ENCODE data around the gene APLP1. TPM values are rescaled to one million over a fixed set of nuclear protein-coding genes. Genes with fewer than 3 reads are reported as not detected.
A peak's percentile ranks its signal among the peaks of the same experiment; 100 is the strongest.

APLP1 gene
- total and polyA plus RNA-seq, 4 donors = 0.08 to 0.51 (median 0.16) TPM; not detected in 1

DNA sequence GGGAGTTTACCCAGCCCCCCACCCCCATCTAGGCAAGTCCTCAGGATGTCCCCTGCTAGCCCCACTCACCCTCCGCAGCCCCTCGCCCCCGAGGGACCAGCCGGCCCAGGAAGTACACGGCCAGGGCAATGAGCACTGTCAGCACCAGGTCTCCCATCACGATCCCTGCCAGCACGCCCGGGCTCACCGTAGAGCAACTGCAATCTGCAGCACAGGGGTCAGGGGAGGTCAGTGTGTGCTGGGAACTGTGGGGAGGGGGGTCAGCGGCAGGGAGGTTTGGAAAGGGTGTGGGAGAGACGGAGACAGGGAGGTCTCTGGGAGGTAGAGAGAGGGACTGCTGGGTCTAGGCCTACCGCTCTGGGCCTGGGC is 39.0 kb downstream of the APLP1 start:
- Histone ChIP-seq H3K27ac (ENCODE audit: low read depth in 1 of 2, low read length in 2 of 2) (peak overlapping the region; percentile 50 to 52), H3K4me1 (ENCODE audit: control insufficient read depth in 4 of 4, insufficient read depth in 4 of 4, low read length in 3 of 4) (no peaks in the 10 kb centered on the region), H3K36me3 (ENCODE audit: control insufficient read depth in 4 of 4, insufficient read depth in 3 of 4, low read depth in 1 of 4, low read length in 3 of 4) (no peaks in the 10 kb centered on the region), H3K9ac (ENCODE audit: low read depth in 1 of 2, low read length in 2 of 2) (peak overlapping the region; percentile 7 to 47), H3K4me3 (ENCODE audit: low read depth in 1 of 3, low read length in 3 of 3) (peak overlapping the region in 2 of 3 donors; percentile 21 to 39), H3K27me3 (ENCODE audit: control insufficient read depth in 4 of 4, insufficient read depth in 4 of 4, low read length in 3 of 4) (no peaks in the 10 kb centered on the region), H3K9me3 (ENCODE audit: control insufficient read depth in 4 of 4, low read length in 3 of 4) (no peaks in the 10 kb centered on the region)
- TF ChIP-seq, protein P1, sequence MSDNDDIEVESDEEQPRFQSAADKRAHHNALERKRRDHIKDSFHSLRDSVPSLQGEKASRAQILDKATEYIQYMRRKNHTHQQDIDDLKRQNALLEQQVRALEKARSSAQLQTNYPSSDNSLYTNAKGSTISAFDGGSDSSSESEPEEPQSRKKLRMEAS (IDR thresholded peaks at IDR 0.05) = no peak
- TF ChIP-seq EGR1 (IDR thresholded peaks at IDR 0.05; ENCODE audit: low read depth in 2 of 2) (no peak), RAD21 (IDR thresholded peaks at IDR 0.05) (no peak), SP1 (IDR thresholded peaks at IDR 0.05) (no peak)
- TF ChIP-seq, protein P2, sequence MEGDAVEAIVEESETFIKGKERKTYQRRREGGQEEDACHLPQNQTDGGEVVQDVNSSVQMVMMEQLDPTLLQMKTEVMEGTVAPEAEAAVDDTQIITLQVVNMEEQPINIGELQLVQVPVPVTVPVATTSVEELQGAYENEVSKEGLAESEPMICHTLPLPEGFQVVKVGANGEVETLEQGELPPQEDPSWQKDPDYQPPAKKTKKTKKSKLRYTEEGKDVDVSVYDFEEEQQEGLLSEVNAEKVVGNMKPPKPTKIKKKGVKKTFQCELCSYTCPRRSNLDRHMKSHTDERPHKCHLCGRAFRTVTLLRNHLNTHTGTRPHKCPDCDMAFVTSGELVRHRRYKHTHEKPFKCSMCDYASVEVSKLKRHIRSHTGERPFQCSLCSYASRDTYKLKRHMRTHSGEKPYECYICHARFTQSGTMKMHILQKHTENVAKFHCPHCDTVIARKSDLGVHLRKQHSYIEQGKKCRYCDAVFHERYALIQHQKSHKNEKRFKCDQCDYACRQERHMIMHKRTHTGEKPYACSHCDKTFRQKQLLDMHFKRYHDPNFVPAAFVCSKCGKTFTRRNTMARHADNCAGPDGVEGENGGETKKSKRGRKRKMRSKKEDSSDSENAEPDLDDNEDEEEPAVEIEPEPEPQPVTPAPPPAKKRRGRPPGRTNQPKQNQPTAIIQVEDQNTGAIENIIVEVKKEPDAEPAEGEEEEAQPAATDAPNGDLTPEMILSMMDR (IDR thresholded peaks at IDR 0.05; ENCODE audit: low read depth, low read length, missing input control) = no peak
- TF ChIP-seq, protein P3, sequence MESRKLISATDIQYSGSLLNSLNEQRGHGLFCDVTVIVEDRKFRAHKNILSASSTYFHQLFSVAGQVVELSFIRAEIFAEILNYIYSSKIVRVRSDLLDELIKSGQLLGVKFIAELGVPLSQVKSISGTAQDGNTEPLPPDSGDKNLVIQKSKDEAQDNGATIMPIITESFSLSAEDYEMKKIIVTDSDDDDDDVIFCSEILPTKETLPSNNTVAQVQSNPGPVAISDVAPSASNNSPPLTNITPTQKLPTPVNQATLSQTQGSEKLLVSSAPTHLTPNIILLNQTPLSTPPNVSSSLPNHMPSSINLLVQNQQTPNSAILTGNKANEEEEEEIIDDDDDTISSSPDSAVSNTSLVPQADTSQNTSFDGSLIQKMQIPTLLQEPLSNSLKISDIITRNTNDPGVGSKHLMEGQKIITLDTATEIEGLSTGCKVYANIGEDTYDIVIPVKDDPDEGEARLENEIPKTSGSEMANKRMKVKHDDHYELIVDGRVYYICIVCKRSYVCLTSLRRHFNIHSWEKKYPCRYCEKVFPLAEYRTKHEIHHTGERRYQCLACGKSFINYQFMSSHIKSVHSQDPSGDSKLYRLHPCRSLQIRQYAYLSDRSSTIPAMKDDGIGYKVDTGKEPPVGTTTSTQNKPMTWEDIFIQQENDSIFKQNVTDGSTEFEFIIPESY (IDR thresholded peaks at IDR 0.05) = no peak
- WGBS = 49% methylated on average over 12 of the region's 12 CpGs
- no peak for DNase-seq (ENCODE audit: low spot score)

DNA sequence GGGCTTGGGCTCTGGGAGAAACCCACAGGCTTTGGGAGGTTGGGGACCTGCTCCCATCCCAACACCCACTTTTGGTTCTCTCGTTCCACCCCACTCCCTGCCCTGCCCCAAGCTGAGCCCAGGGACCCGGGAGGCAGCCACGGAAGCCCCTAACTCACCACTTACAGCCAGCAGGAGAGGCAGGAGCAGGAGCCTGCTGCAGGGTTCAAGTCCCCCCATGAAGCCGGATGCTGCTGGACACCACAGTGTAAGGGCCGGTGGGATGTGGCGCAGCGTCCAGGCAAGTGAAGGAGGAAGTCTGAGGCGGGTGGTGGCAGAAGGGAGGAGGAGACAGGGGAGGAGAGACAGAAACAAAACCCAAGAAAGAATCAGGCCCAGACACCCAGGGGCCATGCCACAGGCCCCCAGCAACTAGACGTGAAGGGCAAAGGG is 39.7 kb downstream of the APLP1 start, which contains the start of gene TYROBP:
TSS of gene TYROBP (minus strand) at position 286 of the 432 bp plus-strand sequence. CDS start at position 219, 67 bp downstream.
- TF ChIP-seq FOXA1 (IDR thresholded peaks at IDR 0.05) (no peak), TAF1 (conservative IDR thresholded peaks at IDR 0.05) (no peak), SP1 (IDR thresholded peaks at IDR 0.05) (no peak), RXRA (IDR thresholded peaks at IDR 0.05) (no peak), NR2F2 (IDR thresholded peaks at IDR 0.05) (no peak), YY1 (IDR thresholded peaks at IDR 0.05) (no peak), FOXA2 (IDR thresholded peaks at IDR 0.05) (no peak)
- TF ChIP-seq, protein P1 (IDR thresholded peaks at IDR 0.05) = no peak
- TF ChIP-seq, protein P4, sequence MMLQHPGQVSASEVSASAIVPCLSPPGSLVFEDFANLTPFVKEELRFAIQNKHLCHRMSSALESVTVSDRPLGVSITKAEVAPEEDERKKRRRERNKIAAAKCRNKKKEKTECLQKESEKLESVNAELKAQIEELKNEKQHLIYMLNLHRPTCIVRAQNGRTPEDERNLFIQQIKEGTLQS (IDR thresholded peaks at IDR 0.05) = no peak
- TF ChIP-seq, protein P2 (IDR thresholded peaks at IDR 0.05; ENCODE audit: low read depth, low read length, missing input control) = no peak
- Histone ChIP-seq H3K4me1 (ENCODE audit: control insufficient read depth in 4 of 4, insufficient read depth in 4 of 4, low read length in 3 of 4) (no peaks in the 10 kb centered on the region), H3K9ac (ENCODE audit: low read depth in 1 of 2, low read length in 2 of 2) (peak within 1 kb of the TSS; percentile 47 to 66), H3K27me3 (ENCODE audit: control insufficient read depth in 4 of 4, insufficient read depth in 4 of 4, low read length in 3 of 4) (no peaks in the 10 kb centered on the region), H3K9me3 (ENCODE audit: control insufficient read depth in 4 of 4, low read length in 3 of 4) (no peaks in the 10 kb centered on the region), H3K4me3 (ENCODE audit: low read depth in 1 of 3, low read length in 3 of 3) (peak within 1 kb of the TSS in 2 of 3 donors; percentile 21 to 39), H3K36me3 (ENCODE audit: control insufficient read depth in 4 of 4, insufficient read depth in 3 of 4, low read depth in 1 of 4, low read length in 3 of 4) (no peaks in the 10 kb centered on the region), H3K27ac (ENCODE audit: low read depth in 1 of 2, low read length in 2 of 2) (peak within 1 kb of the TSS; percentile 50 to 73)
- DNase-seq (ENCODE audit: low spot score) = no peak
- 65% methylated on average over 9 of the region's 9 CpGs for WGBS

Measured in liver (tissue), 9 donors.